Muscle layer of colon (tissue), 2 donors: ENCODE measurements around the gene ODF2.
A peak's percentile ranks its signal among the peaks of the same experiment; 100 is the strongest.

Source experiments
- H3K27ac ChIP-seq: one replicate; pipeline ENCODE4 v1.7.0; 2013; ENCODE audit warnings: low read depth, mild to moderate bottlenecking, low read length, moderate library complexity
- H3K27me3 ChIP-seq, 2 donors: one replicate each; pipeline ENCODE4 v1.7.0; 2013; ENCODE audit warnings: low read length in 2 of 2, mild to moderate bottlenecking in 2 of 2; ENCODE audit not compliant: insufficient read depth in 2 of 2, control insufficient read depth in 1 of 2
- H3K36me3 ChIP-seq: one replicate; pipeline ENCODE4 v1.7.0; 2013; ENCODE audit warnings: mild to moderate bottlenecking, low read length; ENCODE audit not compliant: insufficient read depth
- H3K4me1 ChIP-seq: one replicate; pipeline ENCODE4 v1.7.0; 2013; ENCODE audit warnings: mild to moderate bottlenecking, low read length; ENCODE audit not compliant: insufficient read depth
- H3K4me3 ChIP-seq, 2 donors: one replicate each; pipeline ENCODE4 v1.7.0; 2013; ENCODE audit warnings: low read length in 2 of 2, low read depth in 1 of 2, mild to moderate bottlenecking in 1 of 2, moderate library complexity in 1 of 2
- H3K9ac ChIP-seq: one replicate; pipeline ENCODE4 v1.7.0; 2013; ENCODE audit warnings: low read length
- H3K9me3 ChIP-seq: one replicate; pipeline ENCODE4 v1.7.0; 2013; ENCODE audit warnings: mild to moderate bottlenecking, low read length
- donor health status: abdominal sarcoma.
- donor health status: Adenocarcinoma of cecum.

Gene ODF2

GRCh38 chr9:128456613-128457061, 831 bp downstream of the ODF2 start:
- Histone ChIP-seq H3K27ac (peak overlapping the region; percentile 73), H3K9ac (peak overlapping the region; percentile 49), H3K36me3 (peaks cover 19% of the 10 kb centered on the region), H3K27me3 (no peaks in the 10 kb centered on the region), H3K4me3 (peak overlapping the region; percentile 47 to 84), H3K4me1 (peaks cover 7% of the 10 kb centered on the region), H3K9me3 (no peaks in the 10 kb centered on the region)

- Histone ChIP-seq H3K27me3 (no peaks in the 10 kb centered on the region), H3K4me3 (peak overlapping the region; percentile 47 to 84), H3K4me1 (peaks cover 7% of the 10 kb centered on the region), H3K27ac (no peak overlapping the region), H3K36me3 (peaks cover 19% of the 10 kb centered on the region), H3K9ac (no peak overlapping the region), H3K9me3 (no peaks in the 10 kb centered on the region)
These were observed 1.4 kb downstream of the ODF2 start for GRCh38 chr9:128457207-128457606.

DNA sequence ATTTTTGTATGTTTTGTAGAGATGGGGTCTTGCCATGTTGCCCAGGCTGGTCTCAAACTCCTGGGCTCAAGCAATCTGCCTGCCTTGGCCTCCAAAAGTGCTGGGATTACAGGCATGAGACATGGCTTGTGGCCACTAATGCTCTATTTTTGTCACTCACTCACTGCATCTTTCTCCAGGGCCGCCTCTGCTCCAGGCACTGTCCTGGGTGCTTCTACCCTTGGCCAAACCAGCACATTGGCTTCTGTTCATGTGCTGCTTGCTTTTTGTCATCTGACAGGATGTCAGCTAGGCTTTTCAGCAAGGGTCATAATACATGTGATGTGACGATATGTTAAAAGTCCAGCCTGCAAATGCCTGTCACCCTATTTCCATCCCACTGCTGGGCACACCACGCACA, 3.2 kb downstream of the ODF2 start:
- no peaks in the 10 kb centered on the region for H3K9me3 ChIP-seq
- H3K27ac ChIP-seq: no peak overlapping the region
- H3K9ac ChIP-seq: no peak overlapping the region
- H3K4me1 ChIP-seq: peaks cover 7% of the 10 kb centered on the region
- peaks cover 26% of the 10 kb centered on the region for H3K36me3 ChIP-seq
- no peak overlapping the region for H3K4me3 ChIP-seq
- no peaks in the 10 kb centered on the region for H3K27me3 ChIP-seq

DNA sequence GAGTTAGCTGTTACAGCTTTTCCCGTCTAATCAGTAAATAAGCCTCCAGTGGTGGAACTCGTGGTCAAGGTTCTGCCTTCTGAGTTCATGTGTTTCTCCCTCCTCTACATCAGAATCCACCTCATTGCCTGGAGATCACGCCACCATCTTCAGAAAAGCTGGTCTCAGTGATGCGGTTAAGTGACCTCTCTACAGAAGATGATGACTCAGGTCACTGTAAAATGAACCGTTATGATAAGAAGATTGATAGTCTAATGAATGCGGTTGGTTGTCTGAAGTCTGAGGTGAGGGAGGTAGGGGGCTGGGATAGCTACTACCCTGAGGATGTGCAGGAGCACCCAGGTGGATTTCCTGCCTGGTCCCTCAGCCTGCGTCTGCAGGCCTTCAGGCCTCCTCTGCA, 13.3 kb downstream of the ODF2 start:
- H3K9me3 ChIP-seq: no peaks in the 10 kb centered on the region
- H3K27ac ChIP-seq: no peak overlapping the region
- peaks cover 9% of the 10 kb centered on the region for H3K36me3 ChIP-seq
- no peak overlapping the region for H3K9ac ChIP-seq
- no peaks in the 10 kb centered on the region for H3K4me1 ChIP-seq
- H3K27me3 ChIP-seq: no peaks in the 10 kb centered on the region
- no peak overlapping the region for H3K4me3 ChIP-seq

DNA sequence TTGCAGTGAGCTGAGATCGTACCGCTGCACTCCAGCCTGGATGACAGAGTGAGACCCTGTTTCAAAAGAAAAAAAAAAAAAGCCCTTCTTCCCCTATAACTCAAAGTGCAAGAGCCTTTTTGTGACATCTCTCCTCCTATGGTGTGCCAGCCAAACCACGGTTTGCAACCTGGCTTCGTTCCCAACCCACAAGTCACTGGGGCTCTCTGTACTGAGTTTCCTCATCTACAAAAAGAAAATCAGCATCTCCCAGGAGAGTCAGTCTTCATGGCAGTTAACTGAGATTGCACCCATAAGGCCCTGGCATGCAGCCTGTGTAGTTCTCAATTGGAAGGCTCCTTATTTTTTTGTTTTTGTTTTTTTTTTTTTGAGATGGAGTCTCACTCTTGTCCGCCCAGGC, 14.8 kb downstream of the ODF2 start:
- Histone ChIP-seq H3K9ac (no peak overlapping the region), H3K4me1 (no peaks in the 10 kb centered on the region), H3K4me3 (no peak overlapping the region), H3K27ac (no peak overlapping the region), H3K9me3 (no peaks in the 10 kb centered on the region), H3K36me3 (peaks cover 14% of the 10 kb centered on the region), H3K27me3 (no peaks in the 10 kb centered on the region)

- H3K27ac ChIP-seq: no peak overlapping the region
- peaks cover 14% of the 10 kb centered on the region for H3K36me3 ChIP-seq
- H3K27me3 ChIP-seq: no peaks in the 10 kb centered on the region
- no peak overlapping the region for H3K9ac ChIP-seq
- no peaks in the 10 kb centered on the region for H3K9me3 ChIP-seq
- H3K4me3 ChIP-seq: no peak overlapping the region
- no peaks in the 10 kb centered on the region for H3K4me1 ChIP-seq
These were observed 17.3 kb downstream of the ODF2 start for GRCh38 chr9:128473104-128473503.

DNA sequence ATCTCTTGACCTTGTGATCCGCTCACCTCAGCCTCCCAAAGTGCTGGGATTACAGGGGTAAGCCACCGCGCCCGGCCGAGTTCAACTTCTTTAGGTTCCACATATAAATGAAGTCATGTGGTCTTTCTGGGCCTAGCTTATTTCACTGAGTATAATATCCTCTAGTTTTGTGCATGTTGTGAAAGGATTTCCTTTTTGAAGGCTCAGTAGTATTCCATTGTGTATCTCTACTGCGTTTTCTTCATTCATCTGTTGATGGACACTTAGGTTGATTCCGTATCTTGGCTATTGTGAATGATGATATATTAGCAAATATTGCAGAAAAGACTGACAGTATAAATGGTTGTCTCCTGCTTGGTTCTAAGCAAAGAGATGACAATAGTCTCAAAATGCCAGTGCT, 20.1 kb downstream of the ODF2 start:
- Histone ChIP-seq H3K27me3 (no peaks in the 10 kb centered on the region), H3K9ac (no peak overlapping the region), H3K36me3 (peaks cover 14% of the 10 kb centered on the region), H3K27ac (no peak overlapping the region), H3K9me3 (no peaks in the 10 kb centered on the region), H3K4me1 (no peaks in the 10 kb centered on the region), H3K4me3 (no peak overlapping the region)

DNA sequence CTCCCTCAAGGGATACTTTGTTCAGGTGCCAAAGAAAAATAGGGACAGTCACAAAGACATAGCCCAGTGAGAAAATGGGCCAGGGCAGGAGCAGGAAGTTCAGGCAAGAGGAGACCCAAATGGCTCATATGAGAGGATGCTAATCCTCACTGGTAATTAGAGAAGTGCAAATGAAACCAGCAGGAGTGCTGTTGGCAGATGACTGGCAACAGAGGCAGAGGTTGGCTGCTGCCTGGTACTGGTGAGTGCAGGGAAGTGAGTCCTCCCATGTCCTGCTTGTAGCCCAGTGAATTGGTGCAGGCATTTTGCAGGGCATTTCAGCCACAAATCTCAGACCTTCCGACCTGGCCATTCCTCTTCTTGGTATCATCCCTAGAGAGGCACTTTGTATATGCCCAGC, 23.5 kb downstream of the ODF2 start:
- no peak overlapping the region for H3K9ac ChIP-seq
- no peaks in the 10 kb centered on the region for H3K27me3 ChIP-seq
- H3K4me3 ChIP-seq: no peak overlapping the region
- H3K4me1 ChIP-seq: no peaks in the 10 kb centered on the region
- peaks cover 18% of the 10 kb centered on the region for H3K36me3 ChIP-seq
- no peaks in the 10 kb centered on the region for H3K9me3 ChIP-seq
- H3K27ac ChIP-seq: no peak overlapping the region

DNA sequence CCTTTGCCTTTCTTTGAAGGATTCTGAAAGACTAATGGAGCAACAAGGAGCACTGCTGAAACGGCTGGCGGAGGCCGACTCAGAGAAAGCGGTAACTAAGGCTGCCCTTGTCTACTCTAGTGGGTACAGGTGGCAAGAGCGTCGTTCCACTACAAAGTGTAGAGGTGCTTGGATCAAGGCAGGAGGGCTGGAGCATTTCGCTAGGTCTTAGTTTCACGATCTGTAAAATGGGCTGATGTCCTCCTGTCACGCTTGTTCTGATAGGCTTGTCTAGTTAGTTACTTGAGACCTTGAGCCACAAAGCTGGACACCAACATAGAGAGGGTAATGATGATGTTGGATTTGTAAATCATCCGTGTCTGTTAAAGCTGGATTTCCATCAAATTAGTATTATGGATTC, 25.8 kb downstream of the ODF2 start:
- Histone ChIP-seq H3K9me3 (no peaks in the 10 kb centered on the region), H3K4me3 (no peak overlapping the region), H3K9ac (no peak overlapping the region), H3K36me3 (peaks cover 34% of the 10 kb centered on the region), H3K27me3 (no peaks in the 10 kb centered on the region), H3K4me1 (no peaks in the 10 kb centered on the region), H3K27ac (no peak overlapping the region)

DNA sequence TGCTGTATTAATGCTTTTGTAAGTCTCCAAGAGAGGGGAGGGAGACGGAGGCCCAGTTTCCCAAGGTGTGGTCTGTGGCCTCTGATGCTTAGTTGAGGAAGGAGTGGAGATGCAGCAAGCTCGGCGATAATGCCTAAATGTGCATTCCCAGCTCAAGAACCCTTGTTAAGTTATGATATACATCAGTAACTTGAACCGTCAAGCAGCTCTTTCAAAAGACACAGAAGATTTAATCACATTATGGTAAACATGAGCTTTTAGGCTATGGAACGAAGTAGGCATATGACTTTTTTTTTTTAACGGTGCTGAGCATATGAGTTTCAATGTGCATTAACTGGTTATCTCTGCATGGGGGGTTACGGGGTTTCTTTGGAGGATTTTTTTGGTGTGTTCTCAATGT, 26.4 kb downstream of the ODF2 start:
- H3K36me3 ChIP-seq: peaks cover 36% of the 10 kb centered on the region
- no peaks in the 10 kb centered on the region for H3K27me3 ChIP-seq
- no peak overlapping the region for H3K9ac ChIP-seq
- H3K9me3 ChIP-seq: no peaks in the 10 kb centered on the region
- no peak overlapping the region for H3K4me3 ChIP-seq
- no peaks in the 10 kb centered on the region for H3K4me1 ChIP-seq
- H3K27ac ChIP-seq: no peak overlapping the region

GRCh38 chr9:128484686-128485413, 29.0 kb downstream of the ODF2 start:
- H3K9ac ChIP-seq: no peak overlapping the region
- H3K27me3 ChIP-seq: no peaks in the 10 kb centered on the region
- H3K9me3 ChIP-seq: no peaks in the 10 kb centered on the region
- H3K4me3 ChIP-seq: no peak overlapping the region
- no peaks in the 10 kb centered on the region for H3K4me1 ChIP-seq
- H3K27ac ChIP-seq: no peak overlapping the region
- H3K36me3 ChIP-seq: peaks cover 31% of the 10 kb centered on the region

GRCh38 chr9:128485414-128485855, 29.6 kb downstream of the ODF2 start:
- peaks cover 31% of the 10 kb centered on the region for H3K36me3 ChIP-seq

More at GRCh38 chr9:128485414-128485855, 29.6 kb downstream of the ODF2 start:
- Histone ChIP-seq H3K9ac (no peak overlapping the region), H3K27ac (no peak overlapping the region), H3K4me1 (no peaks in the 10 kb centered on the region), H3K27me3 (no peaks in the 10 kb centered on the region), H3K9me3 (no peaks in the 10 kb centered on the region), H3K4me3 (no peak overlapping the region)
